ENCODE data around the gene CALB2.

- TF ChIP-seq EZH2 (IDR thresholded peaks at IDR 0.05) (no peak), POLR2AphosphoS5 (IDR thresholded peaks at IDR 0.05; ENCODE audit: borderline replicate concordance, low read depth, low read length) (no peak)
Observed at GRCh38 chr16:71380831-71381230, 22.3 kb downstream of the CALB2 start.
